Measurements from ENCODE around the gene EFTUD2. TPM values are rescaled to one million over a fixed set of nuclear protein-coding genes. Genes with fewer than 3 reads are reported as not detected.

EFTUD2 gene
- total RNA-seq, 1 donor from 2014 or later = 145 TPM

GRCh38 chr17:44919885-44920564 is 20.8 kb upstream of the EFTUD2 start:
- peak; percentile 59 to 76 for DNase-seq (ENCODE audit: low spot score in 2 of 2, unreplicated experiment in 2 of 2)
- no peak overlapping the region for H3K27ac Mint-ChIP-seq
- no peaks in the 10 kb centered on the region for H3K9me3 Mint-ChIP-seq
- TF ChIP-seq CTCF (IDR thresholded peaks at IDR 0.05; ENCODE audit: unreplicated experiment) = peak; percentile 64
- H3K27me3 Mint-ChIP-seq (ENCODE audit: low read depth) = peaks cover 28% of the 10 kb centered on the region
- H3K36me3 Mint-ChIP-seq = no peaks in the 10 kb centered on the region
- H3K4me3 Mint-ChIP-seq = no peak overlapping the region
- peaks cover 3% of the 10 kb centered on the region for H3K4me1 Mint-ChIP-seq

- H3K4me3 Mint-ChIP-seq = no peak overlapping the region
- peaks cover 3% of the 10 kb centered on the region for H3K4me1 Mint-ChIP-seq
- no peak for DNase-seq (ENCODE audit: low spot score in 2 of 2, unreplicated experiment in 2 of 2)
- no peak for TF ChIP-seq CTCF (IDR thresholded peaks at IDR 0.05; ENCODE audit: unreplicated experiment)
- H3K36me3 Mint-ChIP-seq = no peaks in the 10 kb centered on the region
- H3K9me3 Mint-ChIP-seq = no peaks in the 10 kb centered on the region
- H3K27ac Mint-ChIP-seq = no peak overlapping the region
- peaks cover 33% of the 10 kb centered on the region for H3K27me3 Mint-ChIP-seq (ENCODE audit: low read depth)
Observed at GRCh38 chr17:44919411-44919810, 20.2 kb upstream of the EFTUD2 start.

GRCh38 chr17:44918006-44918405 is 18.8 kb upstream of the EFTUD2 start:
- TF ChIP-seq CTCF (IDR thresholded peaks at IDR 0.05; ENCODE audit: unreplicated experiment) = no peak
- DNase-seq (ENCODE audit: low spot score in 2 of 2, unreplicated experiment in 2 of 2) = no peak
- Mint-ChIP-seq H3K27me3 (ENCODE audit: low read depth) (peaks cover 43% of the 10 kb centered on the region), H3K27ac (no peak overlapping the region), H3K4me3 (no peak overlapping the region), H3K4me1 (peaks cover 3% of the 10 kb centered on the region), H3K36me3 (no peaks in the 10 kb centered on the region), H3K9me3 (no peaks in the 10 kb centered on the region)

GRCh38 chr17:44917456-44917855 is 18.2 kb upstream of the EFTUD2 start:
- Mint-ChIP-seq H3K36me3 (no peaks in the 10 kb centered on the region), H3K9me3 (no peaks in the 10 kb centered on the region), H3K4me3 (no peak overlapping the region), H3K27ac (no peak overlapping the region), H3K4me1 (peaks cover 3% of the 10 kb centered on the region), H3K27me3 (ENCODE audit: low read depth) (peaks cover 43% of the 10 kb centered on the region)
- DNase-seq (ENCODE audit: low spot score in 2 of 2, unreplicated experiment in 2 of 2) = no peak
- TF ChIP-seq CTCF (IDR thresholded peaks at IDR 0.05; ENCODE audit: unreplicated experiment) = no peak

- H3K27me3 Mint-ChIP-seq (ENCODE audit: low read depth) = peaks cover 45% of the 10 kb centered on the region
- H3K4me3 Mint-ChIP-seq = no peak overlapping the region
- no peaks in the 10 kb centered on the region for H3K9me3 Mint-ChIP-seq
- H3K27ac Mint-ChIP-seq = no peak overlapping the region
- TF ChIP-seq CTCF (IDR thresholded peaks at IDR 0.05; ENCODE audit: unreplicated experiment) = no peak
- no peak for DNase-seq (ENCODE audit: low spot score in 2 of 2, unreplicated experiment in 2 of 2)
- H3K4me1 Mint-ChIP-seq = peaks cover 3% of the 10 kb centered on the region
- no peaks in the 10 kb centered on the region for H3K36me3 Mint-ChIP-seq
Observed at GRCh38 chr17:44916781-44917241, 17.6 kb upstream of the EFTUD2 start.
